ENCODE results near the gene SIRPB2. TPM values are rescaled to one million over a fixed set of nuclear protein-coding genes. Genes with fewer than 3 reads are reported as not detected.
A peak's percentile ranks its signal among the peaks of the same experiment; 100 is the strongest.

SIRPB2 gene
- polyA plus RNA-seq, 1 donor, result 0.88 TPM

DNA sequence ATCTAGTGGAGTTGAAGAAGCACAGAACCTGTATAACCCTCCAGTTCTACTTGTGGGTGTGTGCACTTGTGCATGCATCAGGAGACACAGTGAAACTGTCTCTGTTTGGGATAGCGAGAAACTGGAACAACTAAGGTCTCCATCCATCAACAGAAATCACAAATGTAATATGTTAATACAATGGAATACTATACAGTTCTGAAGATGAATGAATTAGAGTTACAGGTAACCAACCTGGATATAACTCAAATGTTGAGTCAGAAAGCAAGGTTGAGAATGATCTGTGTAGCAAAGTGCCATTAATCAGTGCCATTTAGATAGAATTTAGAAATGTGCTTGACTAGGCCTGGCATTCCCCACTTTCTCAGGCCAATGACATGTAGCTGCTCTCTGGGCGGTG is 20.0 kb downstream of the SIRPB2 start:
- DNase-seq, result no peak

DNA sequence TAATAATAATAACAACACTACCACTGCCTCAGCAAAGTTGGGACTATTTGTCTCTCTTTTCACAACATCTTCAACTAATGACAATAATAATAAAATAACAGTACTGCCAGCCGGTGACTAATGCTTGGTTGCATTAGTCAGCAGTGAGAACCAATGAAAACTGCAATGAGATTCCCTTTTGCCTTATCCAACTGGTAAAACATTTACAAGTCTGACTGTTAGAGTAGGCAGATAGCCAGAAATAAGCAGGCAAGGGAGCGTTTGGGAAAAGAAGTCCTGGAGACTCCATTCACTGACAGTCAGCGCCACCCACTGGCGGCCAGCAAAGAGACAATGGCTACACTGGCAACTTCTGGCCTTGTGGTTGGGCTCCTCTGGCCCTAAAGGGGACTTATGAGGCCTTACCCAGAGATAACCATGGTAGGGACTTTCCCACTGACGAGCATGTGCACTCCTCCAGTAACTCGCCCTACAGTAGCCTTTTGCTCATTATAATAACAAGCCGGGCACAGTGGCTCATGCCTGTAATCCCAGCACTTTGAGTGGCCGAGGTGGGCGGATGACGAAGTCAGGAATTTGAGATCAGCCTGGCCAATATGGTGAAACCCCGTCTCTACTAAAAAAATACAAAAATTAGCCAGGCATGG is 21.2 kb downstream of the SIRPB2 start:
- peak; percentile 78 for DNase-seq

DNA sequence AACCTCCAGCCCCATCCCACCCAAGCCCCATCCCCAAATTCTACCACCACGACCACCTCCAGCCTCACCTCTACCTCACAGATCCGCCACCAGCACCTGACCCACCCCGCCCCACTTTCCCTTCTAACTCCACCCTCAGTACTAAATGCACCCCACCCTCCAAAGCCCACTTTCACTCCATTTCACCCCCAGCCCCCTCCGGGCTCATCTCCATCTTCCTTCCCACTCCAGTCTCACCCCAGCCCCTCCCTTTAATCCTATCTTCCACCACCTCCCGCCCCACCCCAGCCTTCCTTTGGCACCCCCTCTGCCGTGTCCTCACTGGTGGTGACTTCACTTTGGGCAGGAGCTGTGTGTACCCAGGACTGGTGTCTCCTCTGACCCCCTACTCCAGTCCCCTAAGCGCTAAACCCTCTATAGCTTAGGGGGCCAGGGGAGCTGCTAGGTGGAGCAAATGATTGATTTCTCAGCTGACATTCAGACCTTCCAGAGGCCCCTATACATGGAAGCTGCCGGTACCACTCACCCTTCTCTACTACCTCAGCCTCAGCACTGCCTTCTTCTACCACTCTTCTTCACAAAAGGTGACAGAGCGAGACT is 21.8 kb downstream of the SIRPB2 start:
- DNase-seq, result no peak

DNA sequence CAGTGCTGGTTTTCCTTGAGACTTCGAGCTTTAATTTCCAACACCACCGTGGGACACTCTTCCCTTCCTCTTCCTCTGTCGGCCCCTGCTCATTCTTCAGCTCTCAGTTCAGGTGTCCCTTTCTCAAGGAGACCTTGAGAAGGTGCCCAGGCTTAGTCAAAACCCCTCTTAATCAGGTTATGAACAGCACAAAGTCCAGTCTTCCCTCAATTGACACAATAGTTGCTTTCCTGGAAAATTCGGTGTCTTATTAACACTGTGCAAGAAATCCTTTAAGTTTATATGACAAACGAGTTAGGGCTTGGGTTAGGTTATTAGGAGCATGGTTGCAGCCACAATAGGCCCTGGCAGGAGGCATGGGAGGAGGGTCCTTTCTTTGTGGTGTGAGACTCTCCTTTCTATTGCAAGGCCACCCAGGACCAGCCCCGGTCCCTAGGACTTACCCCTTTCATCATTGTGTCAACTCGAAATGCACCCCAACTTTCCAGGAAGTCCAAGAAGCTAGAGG is 23.0 kb downstream of the SIRPB2 start:
- no peak for DNase-seq

DNA sequence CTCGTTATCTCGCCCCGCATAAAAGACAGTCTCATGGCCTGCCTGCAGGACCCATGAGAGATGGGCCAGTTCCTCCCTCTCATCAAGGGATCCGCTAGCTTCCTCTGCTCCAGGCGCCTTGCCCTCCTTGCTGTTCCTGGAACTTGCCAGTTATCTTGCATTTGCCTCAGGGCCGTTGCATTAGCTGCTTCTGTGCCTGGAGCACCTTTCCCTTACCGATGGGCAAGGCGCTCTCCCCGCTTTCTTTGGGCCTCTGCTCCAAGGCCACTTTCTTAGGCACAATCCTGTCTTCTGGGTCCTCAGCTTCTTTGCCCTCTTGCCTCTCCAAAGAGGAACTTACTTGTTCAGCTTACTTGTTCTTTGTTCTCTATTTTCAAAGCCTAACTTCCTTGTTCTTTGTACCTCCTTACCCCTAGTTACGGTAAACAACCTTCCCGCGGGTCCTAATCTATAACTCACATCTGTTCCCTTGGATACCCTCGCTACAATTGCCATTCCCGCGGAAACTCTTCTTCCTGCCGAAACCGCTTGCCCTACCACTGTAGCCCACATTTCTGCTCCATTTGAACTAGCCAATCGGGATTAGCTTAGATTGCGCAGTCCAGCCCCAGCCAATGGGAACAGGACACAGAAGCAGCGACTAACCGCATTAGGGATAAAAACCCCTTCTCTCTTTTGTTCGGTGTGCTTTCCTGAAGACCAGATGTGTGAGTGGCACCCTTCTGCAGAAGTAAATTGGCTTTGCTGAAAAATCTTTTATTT is 23.7 kb downstream of the SIRPB2 start:
- no peak for DNase-seq

DNA sequence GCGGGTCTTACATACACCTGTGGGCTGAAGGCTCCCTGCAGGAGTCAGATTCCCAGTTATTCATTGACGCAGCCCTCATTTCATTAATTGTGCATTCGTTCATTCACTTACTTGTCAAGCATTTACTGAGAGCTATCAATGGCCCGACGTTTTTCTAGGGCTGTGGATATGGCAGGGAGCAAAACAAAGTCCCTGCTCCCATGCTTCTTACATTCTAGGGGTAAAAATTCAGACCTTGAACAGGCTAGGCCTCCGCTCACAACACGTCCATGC is 24.2 kb downstream of the SIRPB2 start:
- no peak for DNase-seq

DNA sequence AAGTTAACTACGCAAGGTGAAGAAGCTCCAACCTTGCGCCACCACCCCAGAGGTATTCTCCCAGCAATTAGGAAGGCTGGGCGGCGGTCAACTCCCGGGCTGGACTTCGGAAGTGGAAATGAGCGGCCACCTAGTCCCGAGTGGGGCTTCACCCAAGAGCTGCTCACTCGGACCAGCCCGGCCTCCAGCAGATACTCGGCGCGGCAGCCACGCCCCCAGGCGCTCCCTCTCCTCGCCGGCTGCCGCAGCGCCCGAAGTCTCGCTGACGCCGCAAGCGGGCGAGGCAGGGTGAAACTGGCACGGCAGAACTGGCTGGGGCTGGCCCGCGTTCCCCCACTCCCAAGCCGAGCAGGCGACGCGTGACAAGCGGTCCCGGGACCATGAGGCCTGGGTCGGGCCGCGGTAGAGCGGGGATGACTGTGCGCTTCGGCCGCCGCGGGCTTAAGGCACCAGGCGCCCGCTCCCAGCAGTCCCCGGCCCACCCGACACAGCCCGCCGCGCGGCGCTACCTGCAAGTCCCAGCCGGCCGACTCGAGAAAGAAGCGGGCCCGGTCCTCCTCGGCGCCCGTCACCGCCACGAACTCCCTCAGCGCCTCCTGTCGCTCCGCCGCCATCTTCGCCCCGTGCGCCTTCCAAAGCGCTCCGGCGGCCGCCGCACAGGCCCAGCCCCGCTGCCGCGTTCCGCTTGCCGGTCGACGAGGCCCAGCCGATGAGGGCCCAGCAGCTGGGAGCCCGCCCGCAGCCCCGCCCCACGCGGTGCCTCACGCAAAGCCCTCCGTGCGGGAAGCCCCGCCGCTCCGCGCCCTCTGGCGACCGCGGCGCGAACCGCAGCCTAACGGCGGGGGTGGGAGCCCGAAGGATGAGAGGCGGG is 24.8 kb downstream of the SIRPB2 start, which contains the start of gene NSFL1C:
Gene NSFL1C, minus strand, starts transcription at position 639 of the 871 bp plus-strand sequence. Its CDS starts 25 bp downstream, at position 614.
- peak; percentile 94 for DNase-seq

DNA sequence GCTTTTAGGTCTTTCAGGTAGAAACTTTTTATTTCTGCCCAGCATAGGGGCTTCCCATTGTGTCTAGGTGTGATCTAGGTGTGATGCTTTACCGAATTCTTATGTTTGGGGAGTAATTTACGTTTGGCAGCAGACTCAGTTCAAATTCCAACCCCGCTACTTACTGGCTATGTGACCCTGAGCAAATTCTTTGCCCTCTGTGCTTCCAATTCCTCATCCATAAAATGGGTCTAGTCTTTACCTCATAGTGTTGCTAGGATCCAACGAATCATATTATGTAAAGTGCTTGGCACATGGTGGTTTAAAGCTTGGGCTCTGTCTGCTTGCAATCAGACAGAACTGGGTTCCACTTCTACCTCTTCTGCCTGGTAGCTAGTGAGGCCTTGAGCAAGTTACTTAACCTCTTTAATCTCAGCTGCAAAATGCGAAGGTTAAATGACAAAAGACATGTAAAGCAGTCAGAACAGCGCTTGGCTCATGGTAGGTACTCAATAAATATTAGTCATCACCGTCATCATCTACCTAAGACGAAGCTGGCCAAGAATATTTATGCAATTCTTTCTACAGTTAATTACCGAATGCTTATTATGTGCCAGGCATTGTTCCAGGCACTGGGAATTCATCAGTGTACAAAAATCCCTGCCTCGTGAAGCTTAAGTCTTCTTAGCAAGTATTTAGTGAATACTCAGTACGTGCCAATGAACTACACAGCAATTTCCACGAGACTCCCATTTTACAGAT is 25.6 kb downstream of the SIRPB2 start:
- no peak for DNase-seq

DNA sequence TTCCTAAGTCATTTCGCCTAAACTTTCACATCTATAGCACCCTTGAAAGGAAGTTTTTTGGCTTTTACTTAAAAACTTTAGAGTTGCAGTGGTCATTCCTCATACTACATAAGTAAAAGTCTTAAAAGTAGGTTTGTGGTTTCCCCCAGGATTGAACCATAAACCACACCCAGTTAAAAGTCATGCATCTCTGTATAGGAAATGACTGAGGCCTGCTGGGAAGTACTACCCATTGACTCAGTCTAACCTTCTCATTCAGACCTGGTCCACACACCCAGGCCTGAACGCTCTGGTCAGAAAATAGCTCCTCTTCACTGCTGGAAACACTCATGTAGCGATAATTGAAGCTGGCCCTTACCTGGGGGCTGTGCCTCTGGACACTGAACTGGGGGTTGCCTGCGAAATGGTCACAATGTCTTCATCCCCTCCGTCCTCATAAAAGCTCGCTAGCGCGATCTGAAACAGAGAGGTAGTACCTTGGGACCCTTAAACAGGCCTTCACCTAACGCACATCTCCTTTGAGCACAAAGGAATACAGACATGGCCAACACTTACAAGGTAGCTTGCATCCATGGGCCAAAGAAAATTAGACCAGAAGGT is 27.1 kb downstream of the SIRPB2 start:
- no peak for DNase-seq

DNA sequence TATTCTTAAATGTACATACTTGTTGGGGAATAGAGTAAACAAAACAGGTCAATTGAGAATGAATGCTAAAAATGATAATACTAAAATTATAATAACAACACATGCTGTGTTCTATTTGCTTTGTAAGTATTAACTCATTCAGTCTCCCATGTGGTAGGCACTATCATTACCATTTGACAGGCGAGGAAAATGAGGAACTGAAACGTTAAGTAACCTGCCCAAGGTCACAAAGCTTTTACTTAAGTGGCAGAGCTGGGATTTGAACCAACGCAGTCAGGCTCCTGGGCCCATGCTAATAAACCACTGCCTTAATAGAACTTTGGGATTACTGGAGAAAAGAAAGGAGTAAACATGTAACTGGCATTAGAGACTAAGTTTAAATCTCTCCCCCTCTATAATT is 28.4 kb downstream of the SIRPB2 start:
- DNase-seq, result no peak

DNA sequence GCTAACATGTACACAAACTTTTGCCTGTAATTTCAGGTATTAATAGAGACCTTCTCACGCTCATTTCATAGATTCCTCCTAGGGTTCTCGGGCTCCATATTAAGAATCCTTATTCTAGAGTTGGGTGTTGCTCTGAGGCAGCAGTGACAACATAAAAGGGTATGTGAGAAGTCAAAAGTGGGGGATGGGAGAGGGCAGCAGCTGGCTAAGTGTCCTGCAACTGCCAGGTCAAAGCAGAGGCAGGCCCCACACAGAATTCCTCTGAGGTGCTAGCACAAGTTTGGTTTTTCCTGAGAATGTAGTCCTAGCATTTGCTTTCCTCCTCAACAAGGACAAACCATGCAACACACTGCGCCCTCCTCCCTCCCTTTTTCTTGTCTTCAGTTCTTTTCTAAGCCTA is 29.2 kb downstream of the SIRPB2 start:
- no peak for DNase-seq

DNA sequence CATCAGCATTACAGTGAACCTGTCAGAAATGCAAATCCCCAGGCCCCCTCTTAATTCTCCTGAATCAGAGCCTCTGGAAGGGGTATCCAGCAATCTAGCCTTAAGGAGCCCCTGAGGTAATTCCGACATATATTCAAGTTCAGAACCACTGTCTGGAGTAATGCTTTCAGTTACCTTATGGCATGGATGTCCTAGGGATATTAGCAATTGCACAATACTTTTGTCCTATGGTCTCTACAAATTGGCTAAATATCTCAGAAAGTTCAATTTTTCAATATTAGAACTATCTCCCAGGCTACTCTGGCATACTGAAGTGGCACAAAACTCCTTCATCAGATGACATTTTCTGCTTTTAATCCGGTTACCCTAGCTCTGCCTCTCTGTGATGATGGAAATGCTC is 30.9 kb downstream of the SIRPB2 start:
- no peak for DNase-seq

DNA sequence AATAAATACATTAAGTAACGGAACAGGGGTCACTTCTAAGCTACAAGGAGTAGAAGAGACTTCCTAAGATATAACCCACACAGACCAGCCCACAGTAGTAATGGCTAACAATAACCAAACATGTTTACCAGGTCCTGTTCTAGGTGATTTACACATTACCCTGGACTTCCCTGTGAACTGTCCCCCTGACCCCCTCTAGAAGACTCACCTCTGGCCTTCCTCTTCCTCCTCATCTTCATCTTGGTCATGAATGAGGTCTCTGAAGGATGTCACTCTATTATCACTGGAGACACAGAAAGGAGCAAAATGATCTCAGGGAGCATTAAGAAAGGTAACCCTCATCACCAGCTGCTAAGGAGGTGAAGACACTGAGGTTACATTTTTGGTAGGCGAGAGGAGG is 33.2 kb downstream of the SIRPB2 start:
- no peak for DNase-seq

DNA sequence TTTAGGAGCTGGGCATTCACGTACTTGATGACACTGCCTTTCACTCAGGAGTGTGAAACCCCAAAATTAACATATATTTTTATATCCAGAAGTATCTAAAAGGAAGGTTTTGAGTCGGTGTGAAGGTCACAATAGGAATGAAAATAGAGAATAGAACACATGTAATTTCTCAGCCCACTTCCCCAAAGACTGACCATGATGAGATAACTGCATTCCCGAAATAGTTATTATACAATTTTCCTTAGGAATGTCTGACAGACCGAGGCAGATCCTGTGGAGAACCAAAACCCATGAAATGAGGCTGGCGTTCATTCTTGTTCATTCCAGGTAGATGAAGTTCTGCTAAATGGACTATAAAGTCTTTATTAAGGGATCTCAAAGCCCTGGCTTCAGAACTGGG is 34.9 kb downstream of the SIRPB2 start:
- no peak for DNase-seq

DNA sequence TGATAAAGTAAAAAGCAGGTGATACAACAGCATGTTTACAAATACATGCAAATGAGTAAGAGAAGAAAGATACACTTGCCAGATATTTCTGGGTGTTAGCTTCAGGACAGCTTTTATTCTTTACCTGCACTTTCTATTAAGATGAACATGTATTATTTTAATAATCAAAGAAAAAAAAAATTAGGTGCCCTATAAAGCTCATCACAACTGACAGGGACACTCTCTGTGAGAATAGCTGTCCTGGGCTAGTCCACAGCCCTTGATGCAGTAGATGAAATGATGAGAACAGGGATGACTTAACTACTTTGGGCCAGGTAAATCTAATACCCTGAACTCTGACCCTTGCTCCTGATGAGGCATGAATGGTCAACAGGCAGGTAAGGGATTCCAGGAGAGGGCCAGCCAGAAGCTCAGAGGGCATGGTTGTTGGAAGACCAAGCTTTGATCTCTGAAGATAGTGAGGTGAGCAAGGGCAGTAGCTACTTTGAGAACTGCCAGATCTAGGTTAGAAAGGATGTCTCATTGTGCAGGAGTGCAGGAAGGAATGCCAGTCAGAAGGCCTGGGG is 40.2 kb downstream of the SIRPB2 start:
- no peak for DNase-seq

DNA sequence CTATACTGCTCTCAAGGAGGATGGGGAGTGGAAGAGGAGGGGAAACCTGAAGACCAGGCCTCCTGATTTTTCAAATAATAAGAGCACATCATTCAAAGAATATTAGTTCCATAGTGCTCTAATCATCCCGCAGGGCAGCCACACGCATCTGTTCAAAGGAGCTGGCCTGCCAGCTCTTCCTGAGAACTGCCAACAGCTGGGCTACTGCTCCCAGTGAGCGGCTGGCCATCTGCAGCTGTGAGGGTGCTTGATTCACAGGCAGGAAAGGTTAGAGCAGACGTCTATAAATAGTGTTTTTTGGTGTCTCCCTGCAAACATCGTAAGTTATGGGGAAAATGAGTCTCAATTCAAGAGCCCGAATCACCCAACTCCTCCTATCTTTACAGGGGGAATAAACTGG is 41.9 kb downstream of the SIRPB2 start:
- no peak for DNase-seq

DNA sequence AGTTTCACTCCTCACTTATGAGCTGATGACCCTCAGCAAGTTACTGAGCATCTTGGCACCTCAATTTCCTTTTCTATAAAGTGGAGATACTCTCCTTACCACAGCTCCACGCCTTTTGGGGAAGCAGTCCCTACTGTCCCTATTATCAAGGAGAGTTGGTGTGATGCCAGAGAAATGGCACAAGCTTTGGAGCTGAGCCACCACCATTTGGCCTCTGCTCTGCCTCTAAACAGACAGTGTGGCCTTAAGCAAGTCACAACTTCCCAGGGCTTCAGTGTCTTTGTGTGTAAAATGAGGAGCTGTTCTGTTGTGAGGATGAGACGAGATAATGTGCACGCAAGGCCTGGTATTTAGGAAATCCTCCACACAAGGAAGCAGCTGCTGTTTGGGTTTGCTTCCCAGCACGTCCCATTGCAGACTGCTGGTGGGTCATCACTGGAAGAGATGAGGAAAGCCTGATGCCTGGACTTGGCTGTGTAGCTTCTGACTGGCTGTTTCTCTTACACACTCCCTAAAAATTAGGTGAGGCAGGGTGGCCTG is 43.1 kb downstream of the SIRPB2 start:
- no peak for DNase-seq

DNA sequence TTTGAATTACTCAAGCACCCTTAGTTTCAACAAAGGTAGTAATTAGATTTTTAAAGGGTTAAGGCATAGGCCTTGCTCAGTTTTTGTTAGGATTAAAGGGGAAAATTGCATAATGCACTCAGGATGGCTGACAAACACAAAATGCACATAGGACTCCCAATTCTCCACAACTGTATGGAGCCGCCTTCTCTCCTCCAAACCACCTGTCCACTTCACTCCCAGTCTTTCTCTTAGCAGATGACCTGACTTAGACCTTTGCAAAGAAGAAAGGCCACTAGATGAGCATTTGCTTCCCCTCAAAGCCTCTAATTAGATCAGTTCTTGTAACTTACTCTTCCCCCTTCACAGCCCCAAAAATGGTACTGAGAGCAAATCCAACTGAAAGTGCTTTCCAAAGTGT is 44.7 kb downstream of the SIRPB2 start:
- DNase-seq, result no peak

DNA sequence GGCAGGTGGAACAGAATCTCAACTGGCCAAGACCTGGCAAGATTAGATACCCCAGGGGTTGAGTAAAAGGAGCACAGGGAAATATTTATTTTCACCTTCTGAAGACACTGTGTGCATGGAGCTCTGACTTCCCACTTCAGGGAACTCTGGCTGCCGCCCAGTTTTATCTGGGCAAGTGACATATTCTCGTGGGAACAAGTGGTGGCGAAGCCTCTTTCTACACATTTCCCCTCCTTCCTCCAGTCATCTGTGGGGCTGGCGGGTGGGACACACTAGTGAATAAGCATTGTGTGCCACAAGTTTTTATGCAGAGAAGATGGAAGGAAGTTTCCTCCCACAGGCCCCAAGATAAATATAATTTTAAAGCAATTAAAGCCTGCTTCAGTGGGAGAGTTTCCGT is 48.1 kb downstream of the SIRPB2 start:
- no peak for DNase-seq

DNA sequence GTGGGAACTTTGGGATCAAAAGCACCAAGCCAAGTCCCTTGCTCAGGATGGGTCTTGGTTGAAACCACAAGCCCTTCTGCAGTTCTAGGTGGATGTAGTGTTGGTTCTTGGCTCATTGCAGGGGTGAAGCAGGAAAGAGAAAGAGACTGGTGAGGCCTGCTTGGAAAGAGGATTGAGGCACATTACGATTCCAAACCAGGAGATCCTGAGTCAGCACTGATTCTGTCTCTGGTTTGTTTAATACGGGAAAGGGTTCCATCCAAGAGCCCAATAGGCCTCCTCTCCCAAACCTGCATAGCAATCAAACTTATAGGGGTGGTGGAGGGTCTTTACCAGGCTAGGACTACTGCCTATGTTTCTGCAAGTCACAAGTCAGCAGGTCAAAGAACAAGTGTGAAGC is 48.9 kb downstream of the SIRPB2 start:
- DNase-seq, result no peak

DNA sequence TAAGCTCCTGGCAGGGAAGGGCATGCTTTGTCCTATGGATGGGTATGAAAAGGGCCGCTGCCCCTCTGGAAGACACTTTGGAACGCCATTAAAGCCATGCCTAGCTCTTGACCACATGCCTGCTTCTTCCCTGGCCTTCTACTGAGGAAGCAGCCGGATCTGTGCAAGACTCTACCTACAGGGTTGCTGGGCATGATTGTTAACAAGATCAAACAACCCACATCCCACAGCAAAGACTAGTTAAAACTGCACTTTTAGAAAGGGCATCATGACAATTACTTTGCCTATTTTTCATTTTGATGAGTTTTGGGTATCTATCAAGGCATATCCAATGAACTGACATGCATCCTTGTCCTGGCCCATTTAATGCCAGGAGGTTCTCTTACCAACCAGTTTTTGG is 50.1 kb downstream of the SIRPB2 start:
- DNase-seq, result no peak
